Skeletal muscle satellite cell (primary cell): ENCODE data around the gene PRKD1.
"Not testable (repeated sequence)": the region's sequence is repeated elsewhere in the genome, so short reads cannot be mapped to it uniquely, and the experiment has no call there.

Experiments
- H3K27me3 ChIP-seq: 2 replicates; pipeline ENCODE4 v1.7.0; 2013; ENCODE audit warnings: low read length; ENCODE audit not compliant: control insufficient read depth, insufficient read depth
- H3K36me3 ChIP-seq: 2 replicates; pipeline ENCODE4 v1.7.0; 2013; ENCODE audit warnings: mild to moderate bottlenecking, control low read depth, low read length; ENCODE audit not compliant: insufficient read depth
- H3K4me1 ChIP-seq: 2 replicates; pipeline ENCODE4 v1.7.0; 2013; ENCODE audit warnings: low read length; ENCODE audit not compliant: control insufficient read depth, insufficient read depth
- H3K4me2 ChIP-seq: 2 replicates; pipeline ENCODE4 v1.7.0; 2013; ENCODE audit warnings: mild to moderate bottlenecking, low read length
- H3K4me3 ChIP-seq: 2 replicates; pipeline ENCODE4 v1.7.0; 2013; ENCODE audit warnings: low read length
- H3K9ac ChIP-seq: 2 replicates; pipeline ENCODE4 v1.7.0; 2013; ENCODE audit warnings: mild to moderate bottlenecking, low read depth, low read length, moderate library complexity
- H3K9me3 ChIP-seq: replicated peaks from 2 replicates; pipeline ENCODE4 v1.7.0; 2013; ENCODE audit warnings: mild to moderate bottlenecking, control low read depth, low read length

The PRKD1 gene

DNA sequence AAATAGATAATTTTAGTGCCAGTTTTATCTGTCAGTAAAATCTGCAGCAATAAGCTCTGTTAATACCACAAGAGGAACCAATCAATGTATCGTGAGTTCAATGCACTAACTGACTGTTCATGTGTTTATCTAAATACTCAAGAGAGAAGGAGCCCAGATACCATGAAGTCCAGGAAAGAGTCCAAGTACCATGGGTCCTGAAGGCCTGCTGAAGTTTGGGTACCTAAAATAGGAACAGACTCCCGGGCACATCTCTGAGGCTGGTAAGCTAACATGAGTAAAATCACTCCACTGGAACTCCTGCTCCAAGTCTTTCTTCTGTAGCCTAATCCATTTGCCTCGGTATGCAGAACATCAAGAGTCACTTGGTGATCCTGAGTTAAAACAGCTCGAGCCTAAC, 71.1 kb downstream of the PRKD1 start:
- Histone ChIP-seq H3K4me2 (no peak overlapping the region), H3K27me3 (no peaks in the 10 kb centered on the region), H3K9me3 (no peaks in the 10 kb centered on the region), H3K9ac (no peak overlapping the region), H3K4me1 (no peaks in the 10 kb centered on the region), H3K4me3 (no peak overlapping the region), H3K36me3 (no peaks in the 10 kb centered on the region)

DNA sequence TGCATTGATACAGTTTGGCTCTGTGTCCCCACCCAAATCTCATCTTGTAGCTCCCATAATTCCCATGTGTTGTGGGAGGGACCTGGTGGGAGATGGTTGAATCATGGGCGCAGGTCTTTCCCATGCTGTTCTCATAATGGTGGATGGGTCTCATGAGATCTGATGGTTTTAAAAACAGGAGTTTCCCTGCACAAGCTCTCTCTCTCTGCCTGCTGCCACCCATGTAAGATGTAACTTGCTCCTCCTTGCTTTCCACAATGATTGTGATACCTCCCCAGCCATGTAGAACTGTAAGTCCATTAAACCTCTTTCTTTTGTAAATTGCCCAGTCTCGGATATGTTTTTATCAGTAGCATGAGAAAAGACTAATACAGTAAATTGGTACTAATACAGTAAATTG, 74.0 kb downstream of the PRKD1 start:
- H3K4me2 ChIP-seq, H3K9me3 ChIP-seq, H3K36me3 ChIP-seq, H3K27me3 ChIP-seq, H3K9ac ChIP-seq, H3K4me3 ChIP-seq, H3K4me1 ChIP-seq: not testable (repeated sequence)

DNA sequence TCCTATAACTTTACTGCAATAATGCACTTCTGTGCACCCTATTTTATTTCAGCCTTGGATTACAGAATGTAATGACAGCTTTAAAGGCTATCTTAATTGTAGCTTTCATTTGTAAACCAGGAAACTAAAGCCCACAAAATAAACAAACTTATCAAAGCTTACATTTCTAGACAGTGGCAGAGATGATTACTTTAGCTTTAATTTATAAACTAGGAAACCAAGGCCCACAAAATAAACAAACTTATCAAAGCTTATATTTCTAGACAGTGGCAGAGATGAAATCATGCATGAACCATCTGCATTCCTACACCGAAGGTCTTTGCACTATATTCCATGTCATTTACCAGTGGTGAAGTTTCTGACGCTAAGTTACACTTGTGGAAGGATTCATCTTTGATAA, 74.4 kb downstream of the PRKD1 start:
- H3K4me1 ChIP-seq: no peaks in the 10 kb centered on the region
- no peaks in the 10 kb centered on the region for H3K27me3 ChIP-seq
- no peak overlapping the region for H3K9ac ChIP-seq
- H3K4me2 ChIP-seq: no peak overlapping the region
- H3K9me3 ChIP-seq: no peaks in the 10 kb centered on the region
- no peak overlapping the region for H3K4me3 ChIP-seq
- no peaks in the 10 kb centered on the region for H3K36me3 ChIP-seq

DNA sequence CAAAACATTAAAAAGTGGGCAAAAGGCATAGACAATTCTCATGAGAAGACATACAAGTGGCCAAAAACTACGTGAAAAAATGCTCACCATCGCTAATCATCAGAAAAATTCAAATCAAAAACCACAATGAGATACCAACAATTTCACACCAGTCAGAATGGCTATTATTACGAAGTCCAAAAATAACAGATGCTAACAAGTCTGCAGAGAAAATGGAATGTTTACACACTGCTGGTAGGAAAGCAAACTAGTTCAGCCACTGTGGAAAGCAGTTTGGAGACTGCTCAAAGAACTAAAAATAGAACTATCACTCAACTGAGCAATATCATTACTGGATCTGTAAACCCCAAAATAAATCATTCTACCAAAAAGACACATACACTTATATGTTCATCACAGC, 76.2 kb downstream of the PRKD1 start:
- Histone ChIP-seq H3K36me3 (no peaks in the 10 kb centered on the region), H3K9me3 (no peaks in the 10 kb centered on the region), H3K4me1 (no peaks in the 10 kb centered on the region), H3K4me2 (no peak overlapping the region), H3K9ac (no peak overlapping the region), H3K4me3 (no peak overlapping the region), H3K27me3 (no peaks in the 10 kb centered on the region)

DNA sequence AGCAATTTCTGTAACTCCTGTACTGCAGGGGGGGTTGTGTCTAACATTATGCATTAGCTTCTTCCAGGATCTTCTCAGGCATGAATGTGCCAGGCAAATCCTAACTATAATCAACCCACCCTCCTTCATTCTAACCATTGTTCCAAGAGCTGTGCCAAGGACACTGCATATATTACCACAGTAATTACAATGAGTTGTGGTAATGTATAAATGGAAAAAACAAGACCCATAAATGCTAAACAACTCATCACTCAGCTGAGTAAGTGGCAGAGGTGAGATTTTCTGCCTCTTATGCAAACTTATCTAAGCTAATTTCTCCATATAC, 80.6 kb downstream of the PRKD1 start:
- no peak overlapping the region for H3K4me2 ChIP-seq
- no peaks in the 10 kb centered on the region for H3K36me3 ChIP-seq
- H3K4me3 ChIP-seq: no peak overlapping the region
- no peaks in the 10 kb centered on the region for H3K27me3 ChIP-seq
- H3K4me1 ChIP-seq: no peaks in the 10 kb centered on the region
- no peak overlapping the region for H3K9ac ChIP-seq
- H3K9me3 ChIP-seq: no peaks in the 10 kb centered on the region

DNA sequence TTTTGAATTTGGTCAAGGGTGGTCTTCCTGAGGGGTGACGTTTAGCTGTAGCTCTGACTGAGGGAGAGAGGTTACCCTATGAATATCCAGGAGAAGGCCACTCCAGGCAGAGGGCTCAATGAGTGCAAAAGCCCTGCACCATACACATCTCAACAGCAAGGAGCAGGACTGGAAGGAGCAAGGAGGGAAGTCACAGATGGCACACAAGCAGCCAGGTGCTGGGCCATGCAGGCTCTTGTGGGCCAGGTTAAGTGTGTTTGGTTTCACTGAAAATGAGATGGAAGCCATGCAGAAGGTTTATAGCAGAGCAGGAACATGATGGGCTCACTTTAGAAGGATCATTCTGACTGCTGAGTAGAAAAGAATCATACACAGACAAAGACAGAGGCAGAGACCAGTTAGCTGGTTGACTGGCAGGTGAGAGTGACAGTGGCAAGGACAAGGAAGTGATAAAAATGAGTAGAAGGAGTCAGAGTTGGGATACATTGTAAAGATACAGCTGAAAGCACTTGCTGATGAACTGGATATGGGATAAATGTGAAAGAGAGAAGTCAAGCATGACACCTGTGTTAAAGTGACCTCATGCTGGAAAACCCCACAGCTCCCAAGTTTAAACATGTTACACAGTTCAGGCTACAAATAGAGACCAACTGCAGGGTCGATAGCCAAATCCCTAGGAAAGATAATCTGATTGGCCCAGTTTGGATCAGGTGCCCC, 81.2 kb downstream of the PRKD1 start:
- no peak overlapping the region for H3K9ac ChIP-seq
- H3K9me3 ChIP-seq: no peaks in the 10 kb centered on the region
- no peaks in the 10 kb centered on the region for H3K36me3 ChIP-seq
- no peaks in the 10 kb centered on the region for H3K4me1 ChIP-seq
- no peak overlapping the region for H3K4me3 ChIP-seq
- no peaks in the 10 kb centered on the region for H3K27me3 ChIP-seq
- no peak overlapping the region for H3K4me2 ChIP-seq

DNA sequence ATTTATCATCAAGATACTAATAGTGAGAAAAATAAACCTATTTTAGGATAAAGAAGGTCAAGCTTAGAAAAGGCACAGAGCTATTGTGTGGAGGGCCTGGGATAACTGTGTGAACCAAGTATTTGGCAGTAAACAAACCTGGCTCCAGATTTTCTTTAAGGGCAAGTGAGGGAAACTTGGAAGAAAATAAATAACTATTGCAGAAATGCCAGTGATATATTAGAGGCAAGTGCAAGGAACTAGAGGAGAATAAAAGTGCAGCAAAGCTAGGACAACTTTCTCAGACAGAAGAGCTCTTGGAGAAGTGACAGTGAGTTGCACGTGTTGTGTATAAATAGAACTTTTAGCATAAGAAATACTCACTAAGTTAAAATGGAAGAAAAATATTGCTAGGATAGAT, 83.7 kb downstream of the PRKD1 start:
- no peaks in the 10 kb centered on the region for H3K4me1 ChIP-seq
- H3K4me2 ChIP-seq: no peak overlapping the region
- H3K9ac ChIP-seq: no peak overlapping the region
- peaks cover 13% of the 10 kb centered on the region for H3K9me3 ChIP-seq
- H3K4me3 ChIP-seq: no peak overlapping the region
- no peaks in the 10 kb centered on the region for H3K27me3 ChIP-seq
- H3K36me3 ChIP-seq: no peaks in the 10 kb centered on the region

DNA sequence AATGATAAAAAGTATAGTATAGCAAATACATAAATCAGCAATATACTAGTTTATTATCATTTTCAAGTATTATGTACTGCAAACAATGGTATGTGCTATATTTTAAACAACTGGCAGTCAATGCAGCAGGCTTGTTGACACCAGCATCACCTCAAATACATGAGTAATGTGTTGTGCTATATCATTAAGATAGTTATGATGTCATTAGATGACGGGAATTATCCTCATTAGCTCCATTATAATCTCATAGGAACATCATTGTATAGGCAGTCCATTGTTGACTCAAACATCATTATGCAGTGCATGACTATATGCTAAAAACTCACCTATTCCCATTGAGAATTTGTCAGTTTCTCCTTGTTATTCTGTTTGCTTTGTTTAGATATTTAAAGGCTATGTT, 85.4 kb downstream of the PRKD1 start:
- no peaks in the 10 kb centered on the region for H3K36me3 ChIP-seq
- no peak overlapping the region for H3K4me3 ChIP-seq
- peaks cover 17% of the 10 kb centered on the region for H3K9me3 ChIP-seq
- no peaks in the 10 kb centered on the region for H3K27me3 ChIP-seq
- no peaks in the 10 kb centered on the region for H3K4me1 ChIP-seq
- no peak overlapping the region for H3K4me2 ChIP-seq
- no peak overlapping the region for H3K9ac ChIP-seq

DNA sequence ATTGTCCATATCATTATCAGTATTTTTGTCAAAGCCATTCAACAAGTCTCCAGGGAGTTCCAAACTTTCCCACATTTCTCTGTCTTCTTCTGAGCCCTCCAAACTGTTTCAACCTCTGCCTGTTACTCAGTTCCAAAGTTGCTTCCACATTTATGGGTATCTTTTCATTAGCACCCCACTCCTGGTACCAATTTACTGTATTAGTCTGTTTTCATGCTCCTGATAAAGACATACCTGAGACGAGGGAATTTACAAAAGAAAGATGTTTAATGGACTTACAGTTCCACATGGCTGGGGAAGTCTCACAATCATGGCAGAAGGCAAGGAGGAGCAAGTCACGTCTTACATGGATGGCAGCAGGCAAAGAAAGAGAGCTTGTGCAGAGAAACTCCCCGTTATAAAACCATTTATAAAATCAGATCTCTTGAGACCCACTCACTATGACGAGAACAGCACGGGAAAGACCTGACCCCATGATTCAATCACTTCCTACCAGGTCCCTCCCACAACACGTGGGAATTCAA, 87.2 kb downstream of the PRKD1 start:
- not testable (repeated sequence) for H3K27me3 ChIP-seq, H3K4me2 ChIP-seq, H3K4me1 ChIP-seq, H3K36me3 ChIP-seq, H3K9ac ChIP-seq, H3K4me3 ChIP-seq
- peaks cover 17% of the 10 kb centered on the region for H3K9me3 ChIP-seq

DNA sequence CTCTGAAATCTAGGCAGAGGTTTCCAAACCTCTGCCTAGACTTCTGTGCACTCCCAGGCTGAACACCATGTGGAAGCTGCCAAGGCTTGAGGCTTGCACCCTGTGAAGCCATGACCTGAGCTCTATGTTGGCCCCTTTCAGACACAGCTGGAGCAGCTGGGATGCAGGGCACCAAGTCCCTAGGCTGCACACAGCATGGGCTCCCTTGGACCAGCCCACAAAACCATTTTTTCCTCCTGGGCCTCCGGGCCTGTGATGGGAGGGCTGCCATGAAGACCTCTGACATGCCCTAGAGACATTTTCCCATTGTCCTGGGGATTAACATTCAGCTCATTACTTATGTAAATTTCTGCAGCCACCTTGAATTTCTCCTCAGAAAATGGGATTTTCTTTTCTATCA, 88.0 kb downstream of the PRKD1 start:
- not testable (repeated sequence) for H3K27me3 ChIP-seq, H3K4me3 ChIP-seq, H3K4me1 ChIP-seq, H3K36me3 ChIP-seq, H3K9ac ChIP-seq, H3K4me2 ChIP-seq
- peaks cover 17% of the 10 kb centered on the region for H3K9me3 ChIP-seq

DNA sequence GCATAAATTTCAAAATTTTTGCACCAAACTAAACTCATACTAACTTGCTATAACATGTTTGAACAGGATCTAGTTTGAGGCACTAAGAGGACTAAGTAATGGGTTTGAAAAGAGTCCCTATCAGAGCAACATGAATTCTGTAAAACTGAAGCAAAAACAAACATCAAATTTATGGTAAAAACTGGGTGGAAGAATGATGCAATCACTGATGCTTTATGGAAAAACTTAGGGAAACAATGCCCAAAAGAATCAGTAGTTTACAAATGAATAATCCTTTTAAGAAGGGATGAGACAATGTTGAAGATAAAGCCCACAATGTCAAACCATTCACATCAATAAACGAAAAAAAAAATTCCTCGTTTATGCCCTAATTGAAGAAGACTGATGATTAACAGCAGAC, 88.9 kb downstream of the PRKD1 start:
- Histone ChIP-seq H3K4me2 (no peak overlapping the region), H3K36me3 (no peaks in the 10 kb centered on the region), H3K9ac (no peak overlapping the region), H3K9me3 (peaks cover 17% of the 10 kb centered on the region), H3K4me3 (no peak overlapping the region), H3K27me3 (no peaks in the 10 kb centered on the region), H3K4me1 (no peaks in the 10 kb centered on the region)

DNA sequence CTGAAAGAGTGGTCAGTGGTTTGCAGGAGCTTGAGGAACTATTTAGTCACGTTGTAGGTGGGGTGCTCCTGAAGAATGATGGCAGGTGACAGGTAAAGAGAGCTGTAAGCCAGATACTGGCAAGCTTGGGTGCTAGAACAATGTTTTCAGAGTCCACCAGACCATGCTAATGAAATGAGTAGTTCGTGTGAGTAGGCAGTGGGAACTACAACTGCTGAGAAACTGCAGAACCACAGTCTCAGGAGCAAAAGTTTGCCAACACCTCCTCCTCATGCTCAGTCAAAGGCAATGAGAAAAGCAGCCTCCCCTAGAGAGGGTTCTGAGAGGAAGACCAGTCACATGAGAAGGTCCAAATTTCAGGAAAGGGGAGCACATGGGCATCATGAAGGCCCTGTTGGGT, 91.3 kb downstream of the PRKD1 start:
- Histone ChIP-seq H3K4me3 (no peak overlapping the region), H3K27me3 (no peaks in the 10 kb centered on the region), H3K9me3 (peaks cover 17% of the 10 kb centered on the region), H3K9ac (no peak overlapping the region), H3K4me1 (no peaks in the 10 kb centered on the region), H3K4me2 (no peak overlapping the region), H3K36me3 (no peaks in the 10 kb centered on the region)
